GM18511 (cell line): ENCODE data around the gene ZNF385B.
"Not testable (repeated sequence)": the region's sequence is repeated elsewhere in the genome, so short reads cannot be mapped to it uniquely, and the experiment has no call there.

Experiments used
- ATAC-seq: cut with Tn5 transposase; IDR thresholded peaks from one replicate; pipeline ENCODE4 v1.9.1; 2021; ENCODE audit warnings: mild to moderate bottlenecking, moderate library complexity; ENCODE audit not compliant: unreplicated experiment

The ZNF385B gene

DNA sequence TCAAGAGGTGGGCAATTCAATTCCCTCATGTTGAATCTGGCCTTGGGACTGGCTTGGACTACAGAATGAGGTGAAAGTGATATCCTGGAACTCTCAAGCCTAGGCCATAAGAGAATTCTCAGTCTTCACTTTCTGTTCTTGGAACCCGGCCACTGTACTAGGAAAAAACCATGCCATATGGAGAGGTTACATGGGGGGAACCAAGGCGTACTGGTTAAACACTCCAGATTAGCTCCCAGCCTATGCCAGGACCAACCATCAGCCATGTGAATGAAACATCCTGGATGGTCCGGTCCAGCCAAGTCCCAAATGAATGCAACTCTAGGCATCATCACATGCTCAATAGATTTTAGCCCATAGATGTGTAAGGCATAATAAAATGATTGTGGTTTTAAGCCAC, 56.4 kb downstream of the ZNF385B start:
- ATAC-seq: no peak

DNA sequence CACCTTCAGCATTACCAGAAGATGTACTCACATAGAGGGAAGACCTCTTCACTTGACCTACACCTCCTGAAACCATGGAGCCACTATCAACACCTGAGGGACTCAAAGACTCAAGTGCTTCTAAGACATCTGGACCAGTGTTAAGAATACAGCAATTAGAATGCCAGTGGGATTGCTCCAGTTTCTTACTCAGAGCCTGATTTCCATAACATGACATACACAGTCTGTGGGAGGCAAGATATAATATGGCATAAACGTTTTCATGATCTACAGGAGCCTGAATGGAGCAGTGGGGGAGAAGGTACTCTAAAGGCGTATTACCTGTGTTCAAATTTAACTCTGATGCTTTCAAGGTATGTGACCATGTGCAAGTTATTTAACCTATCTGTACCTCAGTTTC, 57.2 kb downstream of the ZNF385B start:
- ATAC-seq: no peak

DNA sequence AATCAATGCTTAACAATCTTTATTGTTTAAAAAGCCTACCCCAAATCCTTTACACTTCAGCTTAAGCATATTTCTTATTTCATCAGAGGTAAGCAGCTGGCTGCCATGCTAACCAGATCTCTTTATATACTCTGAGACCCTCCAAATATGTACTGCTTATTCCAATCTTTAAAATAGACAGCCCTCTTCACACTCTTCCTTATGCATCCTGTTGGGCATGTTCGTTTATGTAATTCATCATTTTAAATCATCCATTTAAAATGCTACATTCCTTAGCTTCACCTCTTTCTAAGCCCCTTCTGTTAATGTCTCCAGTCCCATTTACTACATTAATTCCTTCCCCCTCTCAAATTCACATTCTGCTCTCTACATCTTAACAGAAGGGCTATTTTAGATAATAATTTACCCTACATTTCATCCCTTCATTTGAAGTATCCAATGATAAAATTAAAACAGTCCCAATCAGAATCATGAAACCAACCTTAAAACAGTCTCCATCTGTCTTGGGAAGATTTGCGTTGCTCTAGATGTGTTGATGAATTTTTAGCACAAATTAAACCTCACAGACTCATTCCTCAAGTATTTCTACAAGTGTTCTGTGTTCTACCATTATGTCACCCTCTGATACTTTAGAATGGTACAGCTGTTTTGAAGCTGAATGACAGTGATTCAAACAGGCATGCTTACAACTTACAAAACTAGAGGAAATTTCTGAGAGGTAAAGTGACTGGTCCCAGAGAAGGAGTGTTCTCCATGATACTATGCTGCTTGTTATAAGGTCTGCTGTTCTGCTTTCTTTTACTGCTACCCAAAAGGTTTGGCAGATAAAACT, 59.1 kb downstream of the ZNF385B start:
- ATAC-seq: no peak

DNA sequence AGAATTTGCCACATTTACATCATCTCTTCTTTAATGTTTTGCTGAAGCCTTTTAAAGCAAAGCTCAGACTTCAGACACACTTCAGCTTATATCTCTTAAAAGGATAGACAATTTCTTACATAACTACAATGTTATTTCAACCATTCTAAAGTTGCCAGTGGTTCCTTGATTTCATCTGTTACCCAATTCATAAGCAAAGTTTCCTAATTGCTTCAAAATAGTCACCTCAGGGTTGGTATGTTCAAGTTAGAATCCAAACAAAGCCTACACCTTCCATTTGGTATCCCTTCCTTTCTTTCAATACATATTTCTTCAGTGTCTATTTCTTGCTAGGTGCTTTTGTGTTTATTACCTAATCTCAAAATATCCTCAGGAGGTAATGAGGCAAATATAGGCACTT, 60.6 kb downstream of the ZNF385B start:
- ATAC-seq: no peak

DNA sequence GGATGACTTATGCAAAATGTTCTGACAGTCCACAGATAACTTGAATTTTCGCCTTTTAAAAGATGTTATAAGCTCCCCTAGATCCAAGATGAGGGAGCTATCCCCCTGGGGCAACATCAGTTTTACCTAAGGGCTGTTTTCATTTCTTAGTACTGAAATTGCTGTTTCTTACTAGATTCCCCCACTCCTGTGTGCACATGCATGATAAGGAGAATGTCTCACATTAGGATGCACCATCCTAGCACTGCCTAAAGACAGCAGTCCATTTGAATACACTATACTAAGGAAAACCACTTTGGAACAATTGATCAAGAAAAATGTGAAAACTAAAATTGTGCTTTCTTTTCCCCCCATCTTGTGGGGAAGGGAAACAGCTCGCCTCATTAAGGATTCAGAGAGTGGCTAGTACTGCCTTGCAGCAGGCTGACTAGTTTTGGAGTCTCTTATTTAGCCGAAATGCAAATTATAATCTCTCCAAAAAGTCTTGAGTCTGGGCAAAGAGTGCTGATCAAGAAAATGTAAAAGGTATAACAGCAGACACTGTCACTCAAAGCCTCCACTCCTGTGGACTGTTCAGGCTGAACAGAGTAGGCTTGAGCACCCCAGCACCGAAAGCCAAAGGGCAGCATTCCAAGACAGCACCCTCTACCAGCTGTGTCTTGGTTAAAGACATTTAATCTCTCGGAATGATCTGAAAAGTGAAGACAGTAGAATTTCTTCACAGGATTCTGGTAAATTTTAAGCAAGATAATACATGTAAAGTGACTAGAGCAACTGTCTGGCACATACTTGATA, 65.0 kb downstream of the ZNF385B start:
- no peak for ATAC-seq

DNA sequence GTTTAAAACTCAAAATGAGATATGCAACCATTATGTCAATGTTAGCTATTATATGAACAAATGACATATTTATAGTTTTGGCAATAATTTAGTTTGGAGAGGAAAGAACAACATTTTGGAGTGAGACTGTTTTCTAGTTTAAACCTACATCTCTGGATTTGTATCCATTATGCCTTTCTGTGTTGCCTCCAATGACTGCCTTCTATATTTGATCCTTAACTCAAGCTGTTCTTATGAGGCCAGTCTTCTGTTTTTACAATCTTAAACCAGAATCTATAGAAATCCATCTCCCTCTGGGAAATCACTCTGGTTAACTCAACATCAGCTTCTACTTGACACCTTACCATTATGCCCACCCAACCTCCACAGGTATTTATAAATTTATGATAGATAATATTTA, 67.5 kb downstream of the ZNF385B start:
- no peak for ATAC-seq

DNA sequence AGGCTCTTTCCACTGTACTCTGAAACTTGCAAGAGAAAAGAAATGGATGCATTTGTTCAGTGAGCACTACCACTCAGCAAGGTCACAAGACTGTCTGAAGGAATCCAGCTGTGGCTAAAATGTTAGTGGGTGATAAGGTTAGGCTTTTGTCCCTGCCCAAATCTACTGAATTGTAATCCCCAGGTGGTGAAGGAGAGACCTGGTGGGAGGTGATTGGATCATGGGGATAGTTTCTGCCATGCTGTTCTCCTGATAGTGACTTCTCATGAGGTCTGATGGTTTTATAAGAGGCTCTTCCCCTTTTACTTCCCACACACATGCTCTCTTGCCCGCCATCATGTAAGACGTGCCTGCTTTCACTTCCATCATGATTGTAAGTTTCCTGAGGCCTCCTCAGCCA, 68.2 kb downstream of the ZNF385B start:
- no peak for ATAC-seq

DNA sequence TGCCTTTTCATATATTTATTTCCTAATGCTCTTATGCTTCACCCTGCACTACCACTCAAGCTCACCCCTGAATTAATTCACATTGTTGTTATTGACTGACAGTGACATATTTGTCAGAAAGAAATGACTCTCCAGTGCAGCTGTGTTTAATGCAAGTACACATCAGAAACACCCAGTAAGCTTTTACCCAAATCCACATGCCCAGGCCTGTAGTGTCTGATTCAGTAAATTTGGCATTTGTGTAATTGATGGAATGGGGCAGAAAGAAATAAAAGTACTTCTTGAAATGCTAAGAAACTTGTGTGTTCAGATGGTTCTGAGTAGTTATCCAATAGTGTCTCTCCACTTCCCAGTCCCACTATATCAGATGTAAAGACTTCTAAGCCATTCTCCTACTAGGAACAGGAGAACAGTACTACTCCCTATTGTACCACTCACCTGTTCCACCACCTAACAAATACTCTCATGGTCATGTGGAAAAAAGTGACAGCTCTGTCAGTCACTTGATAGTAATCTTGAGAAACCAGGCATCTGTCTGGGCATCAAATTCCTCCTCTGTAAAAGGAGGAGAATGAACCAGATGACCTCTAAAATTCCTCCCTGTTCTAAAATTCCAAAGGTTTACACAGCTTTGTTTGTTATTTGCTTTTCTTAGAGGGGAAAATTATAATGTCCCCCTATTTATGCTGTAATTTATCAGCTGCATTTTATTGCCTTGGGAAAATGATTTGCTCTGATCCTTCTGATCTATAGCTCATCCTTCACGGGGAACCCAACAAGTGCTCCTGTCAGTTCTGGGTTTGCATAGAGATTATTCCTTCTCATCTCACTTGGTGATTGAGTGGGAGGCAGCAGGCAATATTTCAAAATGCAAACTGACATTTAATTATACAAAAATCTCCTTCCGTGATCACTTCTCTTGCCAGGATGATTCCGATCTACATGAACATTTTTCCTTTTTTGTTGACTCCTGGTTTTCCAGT, 70.9 kb downstream of the ZNF385B start:
- ATAC-seq: no peak

DNA sequence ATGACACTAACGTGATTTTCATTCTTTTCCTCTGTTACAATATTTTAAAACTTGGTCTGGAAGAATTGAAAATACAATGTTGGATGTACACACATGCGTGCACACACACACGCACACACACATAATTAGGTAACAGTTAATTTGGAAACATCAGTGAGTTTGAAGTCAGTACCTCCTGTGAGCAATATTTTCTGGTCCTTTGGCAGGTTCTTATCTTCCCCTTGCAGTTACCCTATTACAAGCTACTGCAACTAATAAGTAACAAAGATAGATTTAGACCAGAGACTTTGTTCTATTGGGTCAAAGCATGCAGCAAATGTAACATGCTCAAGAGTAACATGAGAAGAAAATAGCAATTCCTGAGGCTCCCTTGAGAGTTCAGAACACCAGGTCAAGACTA, 73.3 kb downstream of the ZNF385B start:
- ATAC-seq: no peak

DNA sequence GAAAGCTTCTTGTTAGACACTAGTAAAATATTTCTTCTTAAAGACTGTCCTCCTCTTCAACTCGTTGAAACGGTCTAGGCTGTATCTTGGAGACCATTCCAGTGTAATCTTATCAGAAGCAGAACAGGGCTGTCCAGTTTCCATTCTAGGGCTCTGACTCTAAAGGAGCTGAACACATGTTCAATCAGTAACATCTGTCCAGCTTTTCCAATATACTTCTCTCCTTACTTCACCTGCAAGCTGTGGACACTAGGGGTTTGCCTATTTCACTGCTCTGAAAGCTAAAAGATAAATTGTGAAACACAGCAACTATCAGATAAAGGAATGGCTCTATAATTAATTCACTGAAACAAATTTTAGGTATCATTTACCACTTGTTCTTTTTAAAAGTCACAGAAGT, 73.8 kb downstream of the ZNF385B start:
- ATAC-seq: no peak

DNA sequence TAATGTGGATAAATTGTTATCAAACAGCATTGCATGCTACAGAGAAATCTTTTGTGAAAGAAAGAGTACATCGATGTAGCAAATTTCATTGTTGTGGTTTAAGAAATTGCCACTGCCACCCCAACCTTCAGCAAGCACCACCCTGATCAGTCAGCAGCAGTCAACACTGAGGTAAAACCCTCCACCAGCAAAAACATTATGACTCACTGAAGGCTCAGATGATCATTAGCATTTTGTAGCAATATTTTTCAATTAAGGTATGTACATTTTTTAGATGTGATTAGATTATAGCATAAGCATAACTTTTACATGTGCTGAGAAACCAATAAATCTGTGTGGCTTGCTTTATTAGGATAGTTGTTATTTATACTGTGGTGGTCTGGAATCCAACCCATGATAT, 75.5 kb downstream of the ZNF385B start:
- no peak for ATAC-seq

DNA sequence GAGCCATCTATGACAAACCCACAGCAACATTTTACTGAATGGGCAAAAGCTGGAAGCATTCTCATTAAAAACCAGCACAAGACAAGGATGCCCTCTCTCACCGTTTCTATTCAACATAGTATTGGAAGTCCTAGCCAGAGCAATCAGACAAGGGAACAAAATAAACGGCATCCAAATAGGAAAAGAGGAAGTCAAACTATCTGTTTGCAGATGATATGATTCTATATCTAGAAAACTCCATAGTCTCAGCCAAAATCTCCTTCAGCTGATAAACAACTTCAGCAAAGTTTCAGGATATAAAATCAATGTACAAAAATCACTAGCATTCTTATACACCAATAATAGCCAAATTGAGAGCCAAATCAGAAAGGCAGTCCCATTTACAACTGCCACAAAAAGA, 79.1 kb downstream of the ZNF385B start:
- not testable (repeated sequence) for ATAC-seq

DNA sequence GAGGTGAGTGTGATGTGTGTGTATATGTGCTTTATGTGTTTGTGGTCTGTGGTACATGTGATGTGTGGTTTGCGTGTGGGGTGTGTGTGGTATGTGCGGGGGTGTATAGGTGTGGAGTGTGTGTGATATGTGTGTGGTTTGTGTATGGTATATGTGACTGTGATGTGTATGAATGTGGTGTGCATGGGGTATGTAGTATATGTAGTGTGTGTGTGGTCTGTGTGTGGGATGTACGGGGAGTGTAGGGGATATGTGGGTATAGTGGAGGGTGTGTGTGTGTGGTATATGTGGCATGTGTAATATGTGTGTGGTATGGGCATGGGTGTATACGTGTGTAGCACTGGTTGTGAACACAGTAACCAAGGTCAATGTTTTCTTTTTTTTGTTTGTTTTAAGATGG, 87.4 kb downstream of the ZNF385B start:
- no peak for ATAC-seq

DNA sequence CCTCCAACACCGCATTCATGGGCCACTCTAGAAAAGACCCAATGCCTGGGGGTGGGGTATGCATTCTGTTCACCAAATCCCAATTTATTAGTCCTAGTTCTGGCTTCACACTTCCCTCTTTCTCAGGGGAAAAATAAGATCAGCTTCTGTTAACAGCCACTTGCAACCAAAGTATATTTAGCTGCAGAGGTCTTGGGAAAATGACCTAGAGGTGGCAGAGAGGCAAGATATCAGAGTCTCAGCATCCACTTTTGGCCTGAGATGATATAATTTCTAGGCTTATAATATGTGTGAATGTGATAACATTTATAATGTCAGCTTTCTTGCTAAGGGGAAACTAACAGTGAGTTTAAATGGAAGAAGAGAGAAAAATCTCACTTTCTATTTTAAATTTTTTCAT, 89.1 kb downstream of the ZNF385B start:
- ATAC-seq: no peak

DNA sequence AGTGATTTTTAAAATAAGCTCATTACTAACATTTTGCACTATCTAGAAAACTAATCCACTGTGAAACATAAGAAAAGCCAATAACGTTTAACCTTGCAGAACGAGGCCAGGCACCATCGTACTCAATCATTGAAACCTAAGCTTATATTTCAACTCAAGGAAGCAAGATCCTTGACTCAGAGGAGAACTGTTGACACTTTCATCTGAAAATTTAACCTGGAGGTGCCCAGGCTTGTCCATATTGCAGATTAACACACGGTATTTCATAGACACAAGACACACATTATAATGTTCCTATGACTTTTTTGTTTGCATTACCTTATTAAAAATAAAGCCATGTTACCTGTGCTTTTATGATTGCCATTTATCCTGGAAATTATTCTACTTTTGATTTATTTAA, 89.6 kb downstream of the ZNF385B start:
- ATAC-seq: no peak

DNA sequence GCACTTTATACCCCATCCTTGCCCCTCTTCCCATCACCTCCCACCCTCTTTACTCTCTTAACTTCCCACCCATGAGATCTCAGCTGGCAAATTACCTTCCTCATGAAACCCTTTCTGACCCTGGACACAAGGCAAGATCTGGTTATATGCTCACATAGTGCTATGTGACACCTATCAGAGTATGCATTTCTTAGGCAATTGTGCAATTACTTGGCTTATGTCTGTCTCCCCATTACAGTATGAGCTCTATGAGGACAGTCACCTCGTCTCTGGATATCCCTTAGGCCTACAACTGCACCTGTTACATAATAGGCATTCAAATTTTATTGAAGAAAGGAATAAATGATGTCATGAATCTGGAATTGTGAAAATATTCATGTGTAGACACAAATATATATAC, 91.4 kb downstream of the ZNF385B start:
- ATAC-seq: no peak

DNA sequence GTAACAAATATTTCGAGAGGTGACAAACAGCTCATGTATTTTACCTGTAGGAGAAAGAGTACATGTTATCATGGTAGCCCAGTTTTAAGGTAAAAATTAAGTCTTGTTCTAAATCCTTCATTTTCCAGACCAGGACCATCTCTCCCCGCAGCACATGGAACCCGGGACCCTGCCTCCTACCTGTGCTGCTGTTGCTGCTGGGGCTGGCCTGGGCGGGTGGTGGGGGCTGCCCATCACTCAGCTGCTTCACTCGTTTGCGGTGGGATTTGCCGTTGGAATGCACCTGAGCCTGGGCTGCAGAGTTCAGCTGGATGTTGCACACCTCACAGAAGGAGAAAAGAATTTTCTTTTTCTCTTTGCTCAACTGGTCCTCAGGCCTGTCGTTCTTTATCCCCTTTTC, 92.1 kb downstream of the ZNF385B start:
- no peak for ATAC-seq

DNA sequence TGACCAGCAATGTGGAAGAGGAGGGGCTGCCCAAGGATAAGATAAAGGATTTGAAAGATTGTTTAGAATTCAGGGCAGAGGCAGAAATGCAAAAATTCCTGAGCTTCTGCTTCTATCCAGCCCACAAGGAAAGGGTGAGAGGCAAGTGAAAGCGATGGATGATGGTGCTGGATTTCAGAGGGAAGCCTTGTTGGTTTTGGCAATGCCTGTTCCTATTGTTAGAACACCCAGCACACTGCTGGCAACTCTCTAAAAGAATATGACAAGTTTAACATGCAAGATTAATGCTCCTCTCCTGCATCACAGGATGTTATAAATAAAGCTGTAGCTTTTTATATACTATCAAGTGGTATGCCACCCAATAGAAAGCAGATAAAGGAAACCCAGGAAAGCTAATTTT, 92.6 kb downstream of the ZNF385B start:
- no peak for ATAC-seq

DNA sequence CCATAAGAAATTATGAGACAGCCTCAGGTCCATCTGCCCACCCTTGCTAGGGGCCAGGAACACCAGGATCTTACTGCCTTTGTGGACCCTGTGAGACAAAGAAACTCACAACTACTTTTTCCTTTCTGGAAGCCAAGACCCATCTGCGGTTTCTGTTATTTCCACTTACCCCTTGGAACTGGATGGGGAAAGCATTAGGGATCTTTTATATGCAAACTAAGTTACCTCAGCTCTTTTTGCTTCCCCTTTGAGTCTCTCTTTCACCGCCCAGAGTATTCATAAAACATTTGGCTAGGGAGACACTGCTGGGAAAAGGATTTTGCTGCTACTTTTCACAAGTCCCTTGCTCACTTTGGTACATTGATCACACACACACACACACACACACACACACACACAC, 95.7 kb downstream of the ZNF385B start:
- no peak for ATAC-seq

DNA sequence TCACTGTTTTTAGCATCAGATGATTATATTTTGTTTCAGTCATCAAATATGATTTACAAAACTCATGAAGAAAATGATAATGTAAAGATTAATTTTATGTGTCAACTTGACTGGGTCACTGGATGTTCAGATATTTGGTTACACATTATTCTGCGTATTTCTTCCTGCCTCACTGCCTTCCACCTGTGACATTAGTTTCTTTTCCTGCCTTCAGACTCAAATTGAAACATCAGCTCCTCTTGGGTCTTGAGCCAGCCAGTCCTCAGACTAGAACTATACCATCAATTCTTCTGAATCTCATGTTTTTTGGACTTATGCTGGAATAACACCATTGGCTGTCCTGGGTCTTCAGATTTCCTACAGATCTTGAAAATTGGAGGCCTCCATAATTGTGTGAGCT, 96.7 kb downstream of the ZNF385B start:
- peak; percentile 86 for ATAC-seq

DNA sequence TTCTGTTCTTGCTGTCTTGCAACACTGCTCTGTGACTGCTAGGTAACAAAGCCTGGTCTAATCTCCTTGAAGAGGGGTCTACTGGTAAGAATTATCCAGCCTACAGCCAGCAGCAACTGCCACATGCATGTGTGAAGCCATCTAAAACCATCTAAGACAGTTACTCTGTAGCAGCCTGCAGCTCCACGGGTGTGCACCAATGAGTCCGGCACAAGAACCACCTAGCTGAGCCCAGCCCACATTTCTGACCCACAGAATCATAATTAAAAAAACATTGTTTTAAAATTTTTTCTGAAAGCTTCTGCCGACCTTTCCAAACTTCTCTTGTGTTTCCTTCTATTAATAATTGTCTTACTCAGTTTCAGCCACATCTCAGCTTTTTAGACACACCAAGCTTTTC, 102.8 kb downstream of the ZNF385B start:
- no peak for ATAC-seq
